ENCODE measurements around the gene LRFN2.

The LRFN2 gene

DNA sequence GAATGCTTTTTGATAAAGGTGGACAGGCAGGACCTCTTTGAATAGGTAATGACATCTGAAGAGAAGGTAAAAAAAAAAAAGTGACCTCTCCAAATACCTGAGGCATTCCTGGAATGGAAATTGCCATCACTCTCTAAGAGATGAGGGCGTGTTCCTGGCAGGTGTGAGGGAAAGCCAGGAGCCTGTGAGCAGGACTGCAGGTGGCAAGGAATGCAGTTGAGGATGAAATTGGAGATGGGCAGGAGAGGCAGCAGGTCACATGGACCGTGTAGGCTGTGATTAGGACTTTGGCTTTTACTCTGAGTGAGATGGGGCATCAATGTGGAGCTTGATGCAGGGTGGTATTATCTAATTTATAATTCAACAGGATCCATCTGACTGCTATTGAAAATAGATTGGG is 227.4 kb downstream of the LRFN2 start:
- FAIRE-seq (no peak), DNase-seq (ENCODE audit: insufficient read length, low spot score) (no peak)
- no peak for TF ChIP-seq POU2F2 (IDR thresholded peaks at IDR 0.05; ENCODE audit: low read depth, low read length)

DNA sequence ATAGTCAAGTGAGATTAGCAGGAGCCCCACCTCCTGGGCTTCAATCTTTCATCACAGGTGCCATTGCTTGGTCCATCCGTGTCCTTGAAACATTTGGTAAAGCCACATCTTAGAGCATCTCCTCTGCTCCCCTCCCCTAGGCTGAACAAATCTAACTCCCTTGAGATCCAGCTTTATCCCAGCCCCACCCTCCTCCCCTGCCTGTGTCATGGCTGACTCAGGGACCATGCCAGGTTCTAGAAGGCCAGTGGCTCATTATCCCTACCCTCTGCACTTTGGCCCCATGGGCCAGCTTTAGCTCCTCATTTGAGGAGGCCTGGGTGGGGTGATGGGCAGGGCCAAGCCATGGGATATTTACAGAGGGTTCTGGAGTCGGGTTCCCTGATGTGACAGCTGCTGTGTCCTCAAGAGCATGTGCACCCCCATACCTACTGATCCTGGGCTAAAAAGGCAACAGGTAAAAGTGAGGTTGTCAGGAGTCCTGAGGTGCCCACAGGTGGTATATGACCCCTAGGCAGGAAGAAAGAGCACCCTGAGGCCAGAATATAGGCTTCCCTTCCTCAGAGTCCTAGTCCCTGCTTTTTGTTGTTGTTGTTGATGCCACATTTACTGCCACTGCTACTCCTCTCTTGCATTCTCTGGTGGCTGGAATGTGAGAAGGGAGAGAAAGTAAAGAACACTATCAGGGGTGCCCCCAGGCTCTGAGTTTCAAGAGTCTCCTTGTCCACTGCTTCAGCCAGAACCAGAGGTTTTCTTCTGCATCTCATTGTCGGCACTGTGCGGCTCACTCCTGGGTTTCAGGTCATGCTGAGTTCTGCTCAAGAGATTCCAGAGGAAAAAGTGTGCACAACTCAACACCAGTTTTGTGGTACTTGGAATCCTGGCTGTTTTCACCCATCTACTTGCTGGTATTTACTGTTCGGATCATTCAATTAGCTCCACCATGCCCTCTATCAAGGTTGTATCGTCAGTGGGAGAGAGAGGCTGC is 228.4 kb downstream of the LRFN2 start:
- no peak for FAIRE-seq
- DNase-seq (ENCODE audit: insufficient read length, low spot score): no peak
- TF ChIP-seq TAF1 (IDR thresholded peaks at IDR 0.05; ENCODE audit: low read depth, low read length) (no peak), SPI1 (IDR thresholded peaks at IDR 0.05; ENCODE audit: low read depth, low read length) (no peak), POLR2A (IDR thresholded peaks at IDR 0.05; ENCODE audit: low read depth, low read length) (no peak), POU2F2 (IDR thresholded peaks at IDR 0.05; ENCODE audit: low read depth, low read length) (no peak), PAX5 (IDR thresholded peaks at IDR 0.05; ENCODE audit: insufficient read depth, low read length, severe bottlenecking) (no peak), POLR2AphosphoS5 (IDR thresholded peaks at IDR 0.05; ENCODE audit: low read depth, low read length) (no peak)

DNA sequence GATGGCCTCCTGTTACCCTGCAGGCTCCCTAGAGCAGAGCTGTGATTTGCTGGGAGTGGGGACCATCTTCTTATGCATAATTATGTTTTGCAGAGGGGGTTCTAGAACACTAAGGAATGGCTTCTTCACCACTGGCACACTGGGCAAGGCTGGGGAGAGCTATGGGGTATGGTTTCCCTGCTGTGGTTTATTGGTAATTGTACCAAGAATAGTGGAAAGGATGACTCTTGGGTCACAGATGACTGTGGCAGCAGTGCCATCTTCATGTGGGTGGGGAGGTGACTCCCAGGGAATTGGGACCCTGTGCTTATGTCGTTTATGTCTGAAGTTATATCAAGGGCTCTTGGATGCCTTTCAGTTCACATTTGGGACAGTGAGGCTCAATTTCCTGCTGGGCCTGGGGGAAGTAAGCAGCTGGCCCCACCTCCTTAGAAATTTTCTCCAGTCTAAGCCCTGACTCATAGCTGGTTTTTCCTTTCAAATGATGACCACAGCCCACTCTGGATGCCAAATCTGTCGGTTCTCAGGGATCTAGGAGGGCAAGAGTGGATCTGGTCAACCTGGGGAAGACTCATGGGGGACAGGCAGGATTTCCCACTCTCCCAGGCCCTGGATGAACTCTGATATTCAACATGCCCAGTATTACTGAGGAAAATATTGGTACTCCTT is 230.8 kb downstream of the LRFN2 start:
- TF ChIP-seq TAF1 (IDR thresholded peaks at IDR 0.05; ENCODE audit: low read depth, low read length) (no peak), POU2F2 (IDR thresholded peaks at IDR 0.05; ENCODE audit: low read depth, low read length) (no peak), PAX5 (IDR thresholded peaks at IDR 0.05; ENCODE audit: insufficient read depth, low read length, severe bottlenecking) (no peak), POLR2A (IDR thresholded peaks at IDR 0.05; ENCODE audit: low read depth, low read length) (no peak), POLR2AphosphoS5 (IDR thresholded peaks at IDR 0.05; ENCODE audit: low read depth, low read length) (no peak), SPI1 (IDR thresholded peaks at IDR 0.05; ENCODE audit: low read depth, low read length) (no peak)
- DNase-seq (ENCODE audit: insufficient read length, low spot score) (no peak), FAIRE-seq (no peak)

DNA sequence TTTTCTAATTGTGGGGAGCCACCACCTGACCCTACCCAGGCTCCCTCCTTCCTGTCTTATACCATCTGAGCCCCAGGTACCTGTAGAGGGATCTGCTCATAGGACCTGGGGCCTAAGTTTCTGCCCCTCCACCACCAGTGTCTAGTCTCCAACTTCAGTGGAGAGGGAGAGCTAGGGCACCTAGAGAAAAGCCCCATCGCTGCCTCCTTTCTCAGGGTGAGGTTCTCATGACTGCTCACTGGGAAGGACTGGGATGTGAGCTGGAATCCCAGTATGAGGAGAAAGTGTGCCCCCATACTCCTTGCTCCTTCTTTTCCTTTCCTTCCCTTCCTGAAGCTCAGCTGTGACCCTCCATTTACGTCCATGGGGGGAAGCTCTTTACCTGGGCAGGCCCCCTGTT is 231.6 kb downstream of the LRFN2 start:
- no peak for TF ChIP-seq TAF1 (IDR thresholded peaks at IDR 0.05; ENCODE audit: low read depth, low read length)
- no peak for TF ChIP-seq POU2F2 (IDR thresholded peaks at IDR 0.05; ENCODE audit: low read depth, low read length)
- TF ChIP-seq POLR2A (IDR thresholded peaks at IDR 0.05; ENCODE audit: low read depth, low read length): no peak
- no peak for TF ChIP-seq PAX5 (IDR thresholded peaks at IDR 0.05; ENCODE audit: insufficient read depth, low read length, severe bottlenecking)
- no peak for TF ChIP-seq POLR2AphosphoS5 (IDR thresholded peaks at IDR 0.05; ENCODE audit: low read depth, low read length)
- TF ChIP-seq SPI1 (IDR thresholded peaks at IDR 0.05; ENCODE audit: low read depth, low read length): no peak
- FAIRE-seq (no peak), DNase-seq (ENCODE audit: insufficient read length, low spot score) (no peak)

DNA sequence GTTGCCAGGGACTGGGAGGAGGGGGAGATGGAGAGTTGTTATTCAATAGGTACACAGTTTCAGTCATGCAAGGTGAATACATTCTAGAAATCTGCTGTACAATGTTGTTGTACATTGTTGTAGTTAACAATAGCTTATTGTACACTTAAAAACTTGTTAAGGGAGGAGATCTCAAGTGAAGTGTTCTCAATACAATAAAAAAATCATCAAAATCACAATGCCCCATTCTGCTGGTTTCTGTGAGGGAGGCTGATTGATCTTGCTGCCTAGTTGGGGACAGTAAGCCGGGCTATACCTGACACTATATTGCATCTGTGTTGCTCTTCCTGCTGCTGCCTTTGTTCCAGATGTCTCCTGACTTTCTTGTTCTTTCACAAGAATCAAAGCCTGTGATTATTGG is 232.1 kb downstream of the LRFN2 start:
- FAIRE-seq (no peak), DNase-seq (ENCODE audit: insufficient read length, low spot score) (no peak)
- TF ChIP-seq POLR2A (IDR thresholded peaks at IDR 0.05; ENCODE audit: low read depth, low read length): no peak
- TF ChIP-seq SPI1 (IDR thresholded peaks at IDR 0.05; ENCODE audit: low read depth, low read length): no peak
- no peak for TF ChIP-seq POLR2AphosphoS5 (IDR thresholded peaks at IDR 0.05; ENCODE audit: low read depth, low read length)
- TF ChIP-seq PAX5 (IDR thresholded peaks at IDR 0.05; ENCODE audit: insufficient read depth, low read length, severe bottlenecking): no peak
- no peak for TF ChIP-seq POU2F2 (IDR thresholded peaks at IDR 0.05; ENCODE audit: low read depth, low read length)
- no peak for TF ChIP-seq TAF1 (IDR thresholded peaks at IDR 0.05; ENCODE audit: low read depth, low read length)

DNA sequence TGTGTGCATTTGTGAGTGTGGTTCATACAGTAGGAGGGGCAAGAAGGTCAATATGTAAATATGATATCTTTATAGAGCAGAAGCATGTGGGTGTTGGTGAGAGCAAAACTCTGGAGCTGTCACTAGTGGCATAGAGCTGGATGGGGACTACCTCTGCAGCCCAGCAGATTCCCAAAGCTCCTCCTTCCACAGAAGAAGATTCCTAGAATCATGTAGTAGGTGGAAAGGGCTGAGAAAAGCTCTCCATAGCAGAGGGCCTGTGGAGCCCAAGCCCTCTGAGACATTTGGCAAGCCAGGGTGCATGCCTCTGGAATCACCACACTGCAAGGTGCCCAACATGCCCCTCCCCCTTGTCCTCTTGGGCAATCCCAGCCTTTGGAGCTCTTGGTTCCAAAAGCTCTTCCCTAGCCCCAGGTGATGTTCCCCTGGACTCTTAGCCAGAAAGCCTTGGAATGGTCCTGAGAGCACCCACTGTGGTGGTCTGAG is 233.2 kb downstream of the LRFN2 start:
- no peak for FAIRE-seq
- no peak for TF ChIP-seq PAX5 (IDR thresholded peaks at IDR 0.05; ENCODE audit: insufficient read depth, low read length, severe bottlenecking)
- TF ChIP-seq POU2F2 (IDR thresholded peaks at IDR 0.05; ENCODE audit: low read depth, low read length): no peak
- no peak for TF ChIP-seq POLR2AphosphoS5 (IDR thresholded peaks at IDR 0.05; ENCODE audit: low read depth, low read length)
- no peak for TF ChIP-seq POLR2A (IDR thresholded peaks at IDR 0.05; ENCODE audit: low read depth, low read length)
- TF ChIP-seq SPI1 (IDR thresholded peaks at IDR 0.05; ENCODE audit: low read depth, low read length): no peak
- TF ChIP-seq TAF1 (IDR thresholded peaks at IDR 0.05; ENCODE audit: low read depth, low read length): no peak
- no peak for DNase-seq (ENCODE audit: insufficient read length, low spot score)

DNA sequence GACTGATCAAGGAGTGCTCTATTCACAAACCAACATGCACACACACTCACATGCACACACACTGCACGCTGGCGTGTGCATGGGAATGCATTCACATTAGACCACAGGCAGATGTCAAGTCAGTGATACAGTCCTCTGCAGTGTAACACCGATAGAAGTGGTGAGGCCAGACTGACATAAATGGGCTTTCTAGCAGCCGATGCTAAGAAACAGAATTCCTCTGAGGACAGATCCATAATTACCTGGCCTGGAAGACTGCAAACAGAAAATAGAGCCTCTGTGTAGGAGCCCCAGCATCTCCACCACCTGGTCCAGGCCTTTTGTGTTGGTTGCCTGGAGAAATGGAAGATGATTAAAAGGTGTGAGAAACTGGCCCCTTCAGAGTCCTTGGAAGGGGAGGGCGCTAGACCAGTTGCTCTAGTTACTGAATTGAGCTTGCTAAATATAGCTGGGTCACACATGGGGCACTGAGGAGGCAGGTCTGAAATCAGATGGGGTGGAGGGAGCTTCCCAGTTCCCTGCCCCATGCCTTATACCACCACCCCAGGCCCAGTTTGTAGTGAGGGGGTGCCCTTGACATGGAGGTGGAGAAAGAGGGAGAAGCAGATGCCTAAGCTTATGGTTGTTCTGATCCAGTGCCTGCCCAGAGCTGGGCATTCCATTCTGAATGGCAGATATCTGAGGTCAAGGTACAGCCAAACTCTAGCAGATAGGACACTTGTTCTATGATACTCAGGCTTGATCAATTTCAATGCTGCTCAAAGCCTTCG is 233.8 kb downstream of the LRFN2 start:
- FAIRE-seq (no peak), DNase-seq (ENCODE audit: insufficient read length, low spot score) (no peak)
- TF ChIP-seq POLR2A (IDR thresholded peaks at IDR 0.05; ENCODE audit: low read depth, low read length) (no peak), POU2F2 (IDR thresholded peaks at IDR 0.05; ENCODE audit: low read depth, low read length) (no peak), TAF1 (IDR thresholded peaks at IDR 0.05; ENCODE audit: low read depth, low read length) (no peak), PAX5 (IDR thresholded peaks at IDR 0.05; ENCODE audit: insufficient read depth, low read length, severe bottlenecking) (no peak), POLR2AphosphoS5 (IDR thresholded peaks at IDR 0.05; ENCODE audit: low read depth, low read length) (no peak), SPI1 (IDR thresholded peaks at IDR 0.05; ENCODE audit: low read depth, low read length) (no peak)

DNA sequence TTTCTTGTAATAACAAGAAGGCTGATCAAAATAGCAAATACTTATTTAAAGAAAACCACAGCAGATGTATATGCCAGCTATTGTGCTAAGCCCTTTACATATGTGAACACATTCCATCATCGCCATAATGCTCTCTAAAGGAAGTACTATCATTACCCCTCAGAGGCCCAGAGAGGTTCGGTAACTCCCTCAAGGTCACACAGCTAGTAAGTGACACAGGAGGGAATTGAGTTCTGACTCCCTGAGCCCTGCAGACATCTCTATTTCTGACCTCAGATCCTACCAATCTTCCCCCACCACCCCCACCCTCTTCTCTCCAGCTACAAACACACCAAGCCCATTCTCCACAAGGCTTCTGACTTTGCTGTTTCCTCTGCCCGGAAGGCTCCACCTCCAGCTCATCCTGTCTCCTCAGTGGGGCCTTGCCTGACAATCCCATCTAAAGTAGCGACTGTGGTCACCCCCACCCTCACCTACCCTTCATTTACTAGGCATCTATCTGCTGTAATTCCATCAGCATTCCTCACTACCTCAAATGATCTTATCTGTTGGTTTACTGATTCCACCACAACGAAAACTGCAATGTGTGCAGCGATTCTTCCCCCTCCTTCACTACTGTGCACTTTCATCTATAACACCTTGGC is 234.5 kb downstream of the LRFN2 start:
- FAIRE-seq: no peak
- DNase-seq (ENCODE audit: insufficient read length, low spot score): no peak
- TF ChIP-seq PAX5 (IDR thresholded peaks at IDR 0.05; ENCODE audit: insufficient read depth, low read length, severe bottlenecking) (no peak), SPI1 (IDR thresholded peaks at IDR 0.05; ENCODE audit: low read depth, low read length) (no peak), POU2F2 (IDR thresholded peaks at IDR 0.05; ENCODE audit: low read depth, low read length) (no peak), POLR2AphosphoS5 (IDR thresholded peaks at IDR 0.05; ENCODE audit: low read depth, low read length) (no peak), TAF1 (IDR thresholded peaks at IDR 0.05; ENCODE audit: low read depth, low read length) (no peak), POLR2A (IDR thresholded peaks at IDR 0.05; ENCODE audit: low read depth, low read length) (no peak)

All from GM12891 (cell line).